ENCODE data around the gene FHIP1A.

Gene FHIP1A

GRCh38 chr4:151401739-151402138 lies 7.2 kb upstream of the FHIP1A start:
- Histone ChIP-seq H3K36me3 (ENCODE audit: control insufficient read depth in 2 of 2, insufficient read depth in 1 of 2, low read length in 2 of 2) (no peaks in the 10 kb centered on the region), H3K9me3 (ENCODE audit: control insufficient read depth, insufficient read depth, low read depth, low read length) (no peaks in the 10 kb centered on the region), H3K27ac (ENCODE audit: extremely low read depth, low read depth, low read length) (no peak overlapping the region), H3K4me1 (ENCODE audit: control insufficient read depth, insufficient read depth, low read length) (no peaks in the 10 kb centered on the region), H3K4me3 (ENCODE audit: low read depth, low read length) (no peak overlapping the region)
- TF ChIP-seq PRDM4 (tag by site-specific recombination; IDR thresholded peaks at IDR 0.05) (no peak), ZNF654 (tag by site-specific recombination; IDR thresholded peaks at IDR 0.05; ENCODE audit: low read depth) (no peak), ZNF449 (tag by site-specific recombination; IDR thresholded peaks at IDR 0.05) (no peak), ZNF366 (tag by site-specific recombination; conservative IDR thresholded peaks at IDR 0.05) (no peak), ZNF335 (tag by site-specific recombination; conservative IDR thresholded peaks at IDR 0.05) (no peak), ZNF302 (tag by site-specific recombination; IDR thresholded peaks at IDR 0.05; ENCODE audit: low read depth) (no peak), REST (tag by site-specific recombination; IDR thresholded peaks at IDR 0.05) (no peak)
- ChIA-PET CTCF (no interaction called here), POLR2A (no interaction called here)

GRCh38 chr4:151402145-151402865 lies 6.7 kb upstream of the FHIP1A start:
- Histone ChIP-seq H3K9me3 (ENCODE audit: control insufficient read depth, insufficient read depth, low read depth, low read length) (no peaks in the 10 kb centered on the region), H3K4me1 (ENCODE audit: control insufficient read depth, insufficient read depth, low read length) (no peaks in the 10 kb centered on the region), H3K4me3 (ENCODE audit: low read depth, low read length) (no peak overlapping the region), H3K36me3 (ENCODE audit: control insufficient read depth in 2 of 2, insufficient read depth in 1 of 2, low read length in 2 of 2) (no peaks in the 10 kb centered on the region), H3K27ac (ENCODE audit: extremely low read depth, low read depth, low read length) (no peak overlapping the region)
- POLR2A ChIA-PET: interaction anchor here (0.5 kb wide), 1 partner anchor 9 kb away, joined by 4 read pairs; no protein-coding TSS in a partner anchor
- CTCF ChIA-PET: no interaction called here
- TF ChIP-seq ZFHX2 (tag by site-specific recombination; conservative IDR thresholded peaks at IDR 0.05): 0 out of 2 replicates have a peak, but pooled peaks have one; percentile 8
- no peak for TF ChIP-seq ZNF416 (tag by site-specific recombination; IDR thresholded peaks at IDR 0.05)

GRCh38 chr4:151403656-151404055 lies 5.3 kb upstream of the FHIP1A start:
- H3K4me3 ChIP-seq (ENCODE audit: low read depth, low read length): no peak overlapping the region
- no peaks in the 10 kb centered on the region for H3K9me3 ChIP-seq (ENCODE audit: control insufficient read depth, insufficient read depth, low read depth, low read length)
- H3K27ac ChIP-seq (ENCODE audit: extremely low read depth, low read depth, low read length): no peak overlapping the region
- H3K36me3 ChIP-seq (ENCODE audit: control insufficient read depth in 2 of 2, insufficient read depth in 1 of 2, low read length in 2 of 2): no peaks in the 10 kb centered on the region
- ChIA-PET CTCF (no interaction called here), POLR2A (no interaction called here)
- H3K4me1 ChIP-seq (ENCODE audit: control insufficient read depth, insufficient read depth, low read length): 0 out of 2 replicates have a peak, but pooled peaks cover 2% of the 10 kb centered on the region
- TF ChIP-seq ZNF621 (tag by site-specific recombination; IDR thresholded peaks at IDR 0.05): no peak
- TF ChIP-seq ZNF704 (tag by site-specific recombination; IDR thresholded peaks at IDR 0.05): no peak
- no peak for TF ChIP-seq ZNF140 (tag by site-specific recombination; IDR thresholded peaks at IDR 0.05)
- no peak for TF ChIP-seq ZNF561 (tag by site-specific recombination; IDR thresholded peaks at IDR 0.05; ENCODE audit: borderline replicate concordance)
- no peak for TF ChIP-seq ZNF362 (tag by site-specific recombination; IDR thresholded peaks at IDR 0.05)
- no peak for TF ChIP-seq PRDM6 (tag by site-specific recombination; IDR thresholded peaks at IDR 0.05)
- no peak for TF ChIP-seq OVOL3 (tag by site-specific recombination; IDR thresholded peaks at IDR 0.05)
- TF ChIP-seq ZNF292 (tag by site-specific recombination; IDR thresholded peaks at IDR 0.05; ENCODE audit: borderline replicate concordance, low read depth): no peak
- no peak for TF ChIP-seq TRIM28 (IDR thresholded peaks at IDR 0.05; ENCODE audit: borderline replicate concordance, low read length)
